Measurements from ENCODE around the gene CWC27.
"Not testable (repeated sequence)": the region's sequence is repeated elsewhere in the genome, so short reads cannot be mapped to it uniquely, and the experiment has no call there.

CWC27 gene

GRCh38 chr5:64826541-64826940 is 57.8 kb downstream of the CWC27 start:
- H3K36me3 ChIP-seq (ENCODE audit: insufficient read depth, low read depth, low read length) = peaks cover 2% of the 10 kb centered on the region; the same call in 1 of the 2 replicates
- no peak overlapping the region for H3K27ac ChIP-seq (ENCODE audit: low read length)
- H3K9ac ChIP-seq (ENCODE audit: low read depth, low read length) = no peak overlapping the region
- H3K9me3 ChIP-seq (ENCODE audit: insufficient read depth, low read depth, low read length) = no peaks in the 10 kb centered on the region
- H3K4me1 ChIP-seq (ENCODE audit: insufficient read depth, low read length) = no peaks in the 10 kb centered on the region
- H3K4me3 ChIP-seq (ENCODE audit: low read length) = no peak overlapping the region
- no peaks in the 10 kb centered on the region for H3K27me3 ChIP-seq (ENCODE audit: insufficient read depth, low read length)

- no peaks in the 10 kb centered on the region for H3K9me3 ChIP-seq (ENCODE audit: insufficient read depth, low read depth, low read length)
- no peaks in the 10 kb centered on the region; the same call in 1 of the 2 replicates for H3K36me3 ChIP-seq (ENCODE audit: insufficient read depth, low read depth, low read length)
- no peaks in the 10 kb centered on the region for H3K4me1 ChIP-seq (ENCODE audit: insufficient read depth, low read length)
- H3K27ac ChIP-seq (ENCODE audit: low read length) = no peak overlapping the region
- H3K4me3 ChIP-seq (ENCODE audit: low read length) = no peak overlapping the region
- H3K9ac ChIP-seq (ENCODE audit: low read depth, low read length) = no peak overlapping the region
- no peaks in the 10 kb centered on the region for H3K27me3 ChIP-seq (ENCODE audit: insufficient read depth, low read length)
Measured at GRCh38 chr5:64827703-64828102, 59.0 kb downstream of the CWC27 start.

DNA sequence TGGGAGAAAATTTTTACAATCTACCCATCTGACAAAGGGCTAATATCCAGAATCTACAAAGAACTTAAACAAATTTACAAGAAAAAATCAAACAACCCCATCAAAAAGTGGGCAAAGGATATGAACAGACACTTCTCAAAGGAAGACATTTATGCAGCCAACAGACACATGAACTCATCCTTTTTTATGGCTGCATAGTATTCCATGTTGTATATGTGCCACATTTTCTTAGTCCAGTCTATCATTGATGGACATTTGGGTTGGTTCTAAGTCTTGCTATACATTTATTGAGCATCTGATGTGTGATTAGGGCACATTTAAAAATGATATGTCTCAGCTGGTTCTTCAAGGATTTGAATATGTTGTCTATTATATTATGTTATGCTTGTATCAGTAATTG is 61.9 kb downstream of the CWC27 start:
- H3K27ac ChIP-seq (ENCODE audit: low read length); H3K4me3 ChIP-seq (ENCODE audit: low read length); H3K27me3 ChIP-seq (ENCODE audit: insufficient read depth, low read length); H3K9me3 ChIP-seq (ENCODE audit: insufficient read depth, low read depth, low read length); H3K4me1 ChIP-seq (ENCODE audit: insufficient read depth, low read length); H3K36me3 ChIP-seq (ENCODE audit: insufficient read depth, low read depth, low read length); H3K9ac ChIP-seq (ENCODE audit: low read depth, low read length): not testable (repeated sequence)

GRCh38 chr5:64831996-64832395 is 63.3 kb downstream of the CWC27 start:
- H3K27me3 ChIP-seq (ENCODE audit: insufficient read depth, low read length) = no peaks in the 10 kb centered on the region
- no peaks in the 10 kb centered on the region for H3K9me3 ChIP-seq (ENCODE audit: insufficient read depth, low read depth, low read length)
- no peaks in the 10 kb centered on the region for H3K36me3 ChIP-seq (ENCODE audit: insufficient read depth, low read depth, low read length)
- H3K9ac ChIP-seq (ENCODE audit: low read depth, low read length) = no peak overlapping the region
- H3K4me1 ChIP-seq (ENCODE audit: insufficient read depth, low read length) = no peaks in the 10 kb centered on the region; the same call in 1 of the 2 replicates
- no peak overlapping the region for H3K27ac ChIP-seq (ENCODE audit: low read length)
- H3K4me3 ChIP-seq (ENCODE audit: low read length) = no peak overlapping the region

DNA sequence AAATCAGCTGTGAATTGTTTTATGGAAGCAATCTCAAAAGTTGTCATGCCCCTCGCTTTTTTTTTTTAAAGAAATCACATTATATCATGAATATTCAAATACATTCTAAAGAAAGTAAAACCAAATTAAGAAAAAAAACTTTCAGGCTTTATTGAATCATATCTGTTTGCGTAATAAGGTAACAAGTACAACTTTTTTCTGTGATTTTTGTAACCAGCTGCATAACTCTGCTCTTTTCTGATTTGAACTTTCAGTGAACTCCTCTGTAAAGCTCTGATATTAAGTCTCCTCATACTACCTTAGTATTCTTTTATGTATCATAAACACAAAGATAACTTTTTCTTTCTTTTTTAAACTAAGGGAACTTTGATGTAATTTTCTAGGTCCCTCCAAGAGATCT is 65.3 kb downstream of the CWC27 start:
- Histone ChIP-seq H3K4me3 (ENCODE audit: low read length) (no peak overlapping the region), H3K9ac (ENCODE audit: low read depth, low read length) (no peak overlapping the region), H3K9me3 (ENCODE audit: insufficient read depth, low read depth, low read length) (no peaks in the 10 kb centered on the region), H3K27me3 (ENCODE audit: insufficient read depth, low read length) (no peaks in the 10 kb centered on the region), H3K27ac (ENCODE audit: low read length) (no peak overlapping the region), H3K36me3 (ENCODE audit: insufficient read depth, low read depth, low read length) (no peaks in the 10 kb centered on the region), H3K4me1 (ENCODE audit: insufficient read depth, low read length) (no peaks in the 10 kb centered on the region; the same call in 1 of the 2 replicates)

GRCh38 chr5:64834611-64835010 is 65.9 kb downstream of the CWC27 start:
- no peak overlapping the region for H3K9ac ChIP-seq (ENCODE audit: low read depth, low read length)
- no peaks in the 10 kb centered on the region for H3K36me3 ChIP-seq (ENCODE audit: insufficient read depth, low read depth, low read length)
- H3K27ac ChIP-seq (ENCODE audit: low read length) = no peak overlapping the region
- H3K27me3 ChIP-seq (ENCODE audit: insufficient read depth, low read length) = no peaks in the 10 kb centered on the region
- H3K9me3 ChIP-seq (ENCODE audit: insufficient read depth, low read depth, low read length) = no peaks in the 10 kb centered on the region
- no peaks in the 10 kb centered on the region; the same call in 1 of the 2 replicates for H3K4me1 ChIP-seq (ENCODE audit: insufficient read depth, low read length)
- no peak overlapping the region for H3K4me3 ChIP-seq (ENCODE audit: low read length)

- Histone ChIP-seq H3K27me3 (ENCODE audit: insufficient read depth, low read length) (no peaks in the 10 kb centered on the region), H3K9ac (ENCODE audit: low read depth, low read length) (no peak overlapping the region), H3K4me1 (ENCODE audit: insufficient read depth, low read length) (no peaks in the 10 kb centered on the region; the same call in 1 of the 2 replicates), H3K36me3 (ENCODE audit: insufficient read depth, low read depth, low read length) (no peaks in the 10 kb centered on the region), H3K27ac (ENCODE audit: low read length) (no peak overlapping the region), H3K4me3 (ENCODE audit: low read length) (no peak overlapping the region), H3K9me3 (ENCODE audit: insufficient read depth, low read depth, low read length) (no peaks in the 10 kb centered on the region)
Measured at GRCh38 chr5:64835266-64835665, 66.5 kb downstream of the CWC27 start.

DNA sequence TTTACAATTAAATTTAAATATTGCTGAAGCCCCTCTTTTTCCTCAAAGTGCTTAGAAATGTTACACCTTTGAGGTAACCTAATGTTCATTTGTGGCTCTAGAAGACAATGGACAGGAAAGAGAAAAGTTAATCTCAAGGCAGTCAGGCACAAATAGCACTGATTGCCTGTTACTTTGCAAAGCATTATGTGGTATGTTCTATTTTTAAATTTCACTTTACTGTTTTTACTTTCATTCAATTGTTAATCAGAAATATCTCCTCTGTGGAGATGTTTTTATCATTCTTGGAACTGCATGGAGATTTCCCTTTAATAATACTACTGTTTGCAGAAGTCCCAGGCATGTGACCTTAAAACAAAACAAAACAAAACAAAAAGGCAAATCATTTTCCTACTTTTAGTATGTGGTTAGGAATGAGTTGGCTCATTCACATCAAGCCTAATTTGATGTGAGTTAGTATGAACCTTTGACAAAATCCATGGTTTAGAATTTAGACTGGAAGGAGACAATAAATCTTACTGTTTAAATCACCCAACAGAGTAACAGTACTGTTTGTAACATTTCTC is 67.5 kb downstream of the CWC27 start:
- no peaks in the 10 kb centered on the region for H3K9me3 ChIP-seq (ENCODE audit: insufficient read depth, low read depth, low read length)
- no peaks in the 10 kb centered on the region; the same call in 1 of the 2 replicates for H3K4me1 ChIP-seq (ENCODE audit: insufficient read depth, low read length)
- H3K27me3 ChIP-seq (ENCODE audit: insufficient read depth, low read length) = no peaks in the 10 kb centered on the region
- no peak overlapping the region for H3K4me3 ChIP-seq (ENCODE audit: low read length)
- H3K36me3 ChIP-seq (ENCODE audit: insufficient read depth, low read depth, low read length) = peaks cover 6% of the 10 kb centered on the region; the same call in 1 of the 2 replicates
- H3K27ac ChIP-seq (ENCODE audit: low read length) = no peak overlapping the region
- H3K9ac ChIP-seq (ENCODE audit: low read depth, low read length) = peak overlapping the region; percentile 25; the same call in 1 of the 2 replicates

GRCh38 chr5:64836786-64837185 is 68.1 kb downstream of the CWC27 start:
- Histone ChIP-seq H3K27me3 (ENCODE audit: insufficient read depth, low read length) (no peaks in the 10 kb centered on the region), H3K36me3 (ENCODE audit: insufficient read depth, low read depth, low read length) (peaks cover 7% of the 10 kb centered on the region; the same call in 1 of the 2 replicates), H3K4me1 (ENCODE audit: insufficient read depth, low read length) (no peaks in the 10 kb centered on the region; the same call in 1 of the 2 replicates), H3K9ac (ENCODE audit: low read depth, low read length) (no peak overlapping the region), H3K9me3 (ENCODE audit: insufficient read depth, low read depth, low read length) (no peaks in the 10 kb centered on the region), H3K4me3 (ENCODE audit: low read length) (no peak overlapping the region), H3K27ac (ENCODE audit: low read length) (no peak overlapping the region)

- peaks cover 7% of the 10 kb centered on the region; the same call in 1 of the 2 replicates for H3K36me3 ChIP-seq (ENCODE audit: insufficient read depth, low read depth, low read length)
Measured at GRCh38 chr5:64838376-64838775, 69.6 kb downstream of the CWC27 start.

GRCh38 chr5:64838803-64839202 is 70.1 kb downstream of the CWC27 start:
- no peak overlapping the region for H3K4me3 ChIP-seq (ENCODE audit: low read length)
- H3K9ac ChIP-seq (ENCODE audit: low read depth, low read length) = no peak overlapping the region
- H3K9me3 ChIP-seq (ENCODE audit: insufficient read depth, low read depth, low read length) = no peaks in the 10 kb centered on the region
- H3K27me3 ChIP-seq (ENCODE audit: insufficient read depth, low read length) = no peaks in the 10 kb centered on the region
- no peaks in the 10 kb centered on the region; the same call in 1 of the 2 replicates for H3K4me1 ChIP-seq (ENCODE audit: insufficient read depth, low read length)
- H3K27ac ChIP-seq (ENCODE audit: low read length) = no peak overlapping the region
- H3K36me3 ChIP-seq (ENCODE audit: insufficient read depth, low read depth, low read length) = peaks cover 7% of the 10 kb centered on the region; the same call in 1 of the 2 replicates

More at GRCh38 chr5:64838376-64838775, 69.6 kb downstream of the CWC27 start:
- Histone ChIP-seq H3K27me3 (ENCODE audit: insufficient read depth, low read length) (no peaks in the 10 kb centered on the region), H3K9ac (ENCODE audit: low read depth, low read length) (no peak overlapping the region), H3K4me3 (ENCODE audit: low read length) (no peak overlapping the region), H3K27ac (ENCODE audit: low read length) (no peak overlapping the region), H3K4me1 (ENCODE audit: insufficient read depth, low read length) (no peaks in the 10 kb centered on the region; the same call in 1 of the 2 replicates), H3K9me3 (ENCODE audit: insufficient read depth, low read depth, low read length) (no peaks in the 10 kb centered on the region)

GRCh38 chr5:64839936-64840335 is 71.2 kb downstream of the CWC27 start:
- peaks cover 9% of the 10 kb centered on the region for H3K36me3 ChIP-seq (ENCODE audit: insufficient read depth, low read depth, low read length)
- H3K9me3 ChIP-seq (ENCODE audit: insufficient read depth, low read depth, low read length) = no peaks in the 10 kb centered on the region
- H3K4me3 ChIP-seq (ENCODE audit: low read length) = no peak overlapping the region
- no peaks in the 10 kb centered on the region; the same call in 1 of the 2 replicates for H3K4me1 ChIP-seq (ENCODE audit: insufficient read depth, low read length)
- H3K27ac ChIP-seq (ENCODE audit: low read length) = no peak overlapping the region
- no peak overlapping the region for H3K9ac ChIP-seq (ENCODE audit: low read depth, low read length)
- no peaks in the 10 kb centered on the region for H3K27me3 ChIP-seq (ENCODE audit: insufficient read depth, low read length)

Data from iPS-20b (cell line).